Measurements from ENCODE around the gene MRPS18A.

The MRPS18A gene

DNA sequence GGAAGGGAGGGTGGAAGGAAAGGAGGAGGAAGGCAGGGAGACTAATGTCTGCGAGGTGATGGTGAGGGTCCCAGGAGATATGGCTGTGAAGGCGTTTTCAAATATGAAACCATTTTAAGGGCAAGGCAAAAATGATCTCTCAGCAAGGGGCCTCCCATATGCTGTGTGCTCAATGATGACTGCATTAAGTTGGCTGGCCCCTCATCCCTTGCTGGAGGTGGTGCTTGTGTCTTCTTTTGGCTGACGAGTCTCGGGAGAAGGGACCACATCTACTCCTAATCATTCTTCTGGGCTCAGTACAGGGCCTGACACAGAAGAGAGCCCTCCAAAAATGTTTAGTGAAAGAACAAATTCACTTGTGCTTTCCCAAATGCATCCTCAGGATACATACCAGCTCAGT lies 23.0 kb upstream of the MRPS18A start:
- TF ChIP-seq, protein P1, sequence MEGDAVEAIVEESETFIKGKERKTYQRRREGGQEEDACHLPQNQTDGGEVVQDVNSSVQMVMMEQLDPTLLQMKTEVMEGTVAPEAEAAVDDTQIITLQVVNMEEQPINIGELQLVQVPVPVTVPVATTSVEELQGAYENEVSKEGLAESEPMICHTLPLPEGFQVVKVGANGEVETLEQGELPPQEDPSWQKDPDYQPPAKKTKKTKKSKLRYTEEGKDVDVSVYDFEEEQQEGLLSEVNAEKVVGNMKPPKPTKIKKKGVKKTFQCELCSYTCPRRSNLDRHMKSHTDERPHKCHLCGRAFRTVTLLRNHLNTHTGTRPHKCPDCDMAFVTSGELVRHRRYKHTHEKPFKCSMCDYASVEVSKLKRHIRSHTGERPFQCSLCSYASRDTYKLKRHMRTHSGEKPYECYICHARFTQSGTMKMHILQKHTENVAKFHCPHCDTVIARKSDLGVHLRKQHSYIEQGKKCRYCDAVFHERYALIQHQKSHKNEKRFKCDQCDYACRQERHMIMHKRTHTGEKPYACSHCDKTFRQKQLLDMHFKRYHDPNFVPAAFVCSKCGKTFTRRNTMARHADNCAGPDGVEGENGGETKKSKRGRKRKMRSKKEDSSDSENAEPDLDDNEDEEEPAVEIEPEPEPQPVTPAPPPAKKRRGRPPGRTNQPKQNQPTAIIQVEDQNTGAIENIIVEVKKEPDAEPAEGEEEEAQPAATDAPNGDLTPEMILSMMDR (conservative IDR thresholded peaks at IDR 0.05; ENCODE audit: low read length), result no peak
- H3K4me3 ChIP-seq (ENCODE audit: low read length), result no peak overlapping the region
- DNase-seq (ENCODE audit: low read depth), result no peak

DNA sequence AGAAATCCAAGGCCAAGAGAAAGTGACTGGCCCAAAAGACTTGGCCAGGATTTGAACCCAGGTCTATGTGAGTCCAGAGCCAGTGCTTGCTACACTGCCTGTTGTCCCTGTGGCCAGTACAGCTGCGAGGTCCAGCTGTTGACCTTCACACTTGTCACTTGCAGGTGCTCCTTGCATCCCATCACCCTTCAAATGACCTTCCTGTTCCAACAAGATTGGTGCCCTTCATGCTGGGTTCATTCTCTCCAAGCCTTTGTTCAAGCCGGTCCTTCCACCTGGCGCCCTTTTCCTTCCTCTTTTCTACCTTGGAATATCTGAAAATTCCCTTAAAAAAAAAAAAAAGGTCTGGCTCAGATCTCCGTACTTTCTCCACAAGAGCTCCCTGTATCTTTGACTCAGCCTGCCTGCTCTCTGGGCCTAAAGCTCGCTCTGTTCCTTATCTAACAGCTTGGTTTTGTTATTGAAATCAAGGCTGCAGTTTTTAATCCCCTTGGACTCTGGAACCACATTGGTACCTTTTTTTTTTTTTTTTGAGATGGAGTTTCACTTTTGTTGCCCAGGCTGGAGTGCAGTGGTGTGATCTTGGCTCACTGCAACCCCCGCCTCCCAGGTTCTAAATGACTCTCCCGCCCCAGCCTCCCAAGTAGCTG lies 22.2 kb upstream of the MRPS18A start:
- TF ChIP-seq, protein P1 (conservative IDR thresholded peaks at IDR 0.05; ENCODE audit: low read length), result no peak
- no peak overlapping the region for H3K4me3 ChIP-seq (ENCODE audit: low read length)
- DNase-seq (ENCODE audit: low read depth), result no peak

DNA sequence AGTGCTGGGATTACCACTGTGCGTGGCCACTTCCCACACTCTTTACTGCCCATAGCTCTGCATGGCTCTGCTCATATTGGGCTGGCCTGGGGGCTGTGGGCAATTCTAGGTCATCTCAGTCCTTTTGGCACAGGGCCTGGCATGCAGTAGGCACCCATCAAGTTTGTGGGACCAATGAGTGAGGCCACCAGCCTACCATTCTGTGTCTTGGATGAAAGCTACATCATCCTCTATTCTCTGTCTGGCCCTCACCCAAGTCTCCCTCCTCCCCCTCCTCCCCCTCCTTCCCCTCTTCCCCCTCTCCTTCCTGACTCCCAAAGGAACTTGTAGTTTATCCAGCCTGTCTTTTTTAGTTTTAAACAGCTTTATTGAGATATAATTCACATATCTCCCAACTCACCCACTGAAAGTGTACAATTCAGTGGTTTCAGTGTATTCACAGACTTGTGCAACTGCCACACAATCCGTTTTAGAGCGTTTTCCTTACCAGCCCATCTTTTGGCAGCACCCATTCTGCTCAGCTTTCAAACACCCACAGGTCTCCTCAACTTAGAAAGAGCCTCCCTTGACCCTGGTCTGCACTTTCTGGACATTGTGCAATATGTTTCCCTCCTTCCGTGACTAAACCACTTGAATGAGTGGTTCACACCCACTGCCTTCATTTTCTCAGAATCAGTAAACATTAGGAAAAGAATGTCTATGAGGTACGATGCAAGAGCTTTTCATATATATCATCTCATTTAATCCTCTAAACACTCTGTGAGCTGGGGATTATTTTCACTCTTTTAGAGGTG lies 21.5 kb upstream of the MRPS18A start:
- DNase-seq (ENCODE audit: low read depth), result peak; percentile 81
- TF ChIP-seq, protein P1 (conservative IDR thresholded peaks at IDR 0.05; ENCODE audit: low read length), result no peak
- no peak overlapping the region for H3K4me3 ChIP-seq (ENCODE audit: low read length)

DNA sequence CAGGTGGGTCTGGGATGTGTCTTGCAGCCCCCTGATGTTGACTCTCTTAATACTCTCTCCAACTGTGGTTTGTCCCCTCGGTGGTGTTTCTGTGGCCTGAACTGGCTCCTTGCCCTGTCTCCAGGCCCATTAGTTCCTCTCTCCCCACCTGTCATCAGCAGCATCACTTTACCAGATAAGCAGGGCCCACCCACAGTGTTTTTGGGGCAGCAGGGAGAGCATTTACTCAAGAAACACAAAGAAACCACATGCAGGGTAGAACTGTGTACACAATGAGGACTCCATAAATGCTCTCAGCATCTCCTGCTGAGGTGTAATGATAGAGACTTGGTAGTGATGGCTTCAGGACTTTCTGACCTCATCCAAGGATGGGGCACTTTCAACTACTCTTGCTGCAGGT lies 20.2 kb upstream of the MRPS18A start:
- DNase-seq (ENCODE audit: low read depth), result no peak
- TF ChIP-seq, protein P1 (conservative IDR thresholded peaks at IDR 0.05; ENCODE audit: low read length), result no peak
- H3K4me3 ChIP-seq (ENCODE audit: low read length), result no peak overlapping the region

DNA sequence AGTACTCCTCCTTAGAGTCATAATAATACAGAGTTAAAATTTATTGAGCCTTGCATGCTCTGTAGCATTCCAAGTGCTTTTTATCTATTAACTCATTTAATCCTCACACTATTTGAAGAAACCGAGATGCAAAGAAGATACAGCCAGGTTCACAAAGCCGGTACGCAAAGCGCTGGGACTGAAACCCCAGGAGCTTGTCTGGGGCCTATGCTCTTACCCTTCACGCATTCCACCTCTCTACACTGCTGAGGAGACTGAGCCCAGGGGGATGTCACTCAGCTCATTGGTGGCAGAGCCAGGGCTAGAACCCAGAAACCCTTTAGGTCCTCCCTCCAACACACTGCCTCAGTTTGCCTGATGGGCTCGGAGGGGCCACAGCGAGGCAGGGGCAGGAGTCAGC lies 19.7 kb upstream of the MRPS18A start:
- no peak for DNase-seq (ENCODE audit: low read depth)
- no peak overlapping the region for H3K4me3 ChIP-seq (ENCODE audit: low read length)
- TF ChIP-seq, protein P1 (conservative IDR thresholded peaks at IDR 0.05; ENCODE audit: low read length), result no peak

DNA sequence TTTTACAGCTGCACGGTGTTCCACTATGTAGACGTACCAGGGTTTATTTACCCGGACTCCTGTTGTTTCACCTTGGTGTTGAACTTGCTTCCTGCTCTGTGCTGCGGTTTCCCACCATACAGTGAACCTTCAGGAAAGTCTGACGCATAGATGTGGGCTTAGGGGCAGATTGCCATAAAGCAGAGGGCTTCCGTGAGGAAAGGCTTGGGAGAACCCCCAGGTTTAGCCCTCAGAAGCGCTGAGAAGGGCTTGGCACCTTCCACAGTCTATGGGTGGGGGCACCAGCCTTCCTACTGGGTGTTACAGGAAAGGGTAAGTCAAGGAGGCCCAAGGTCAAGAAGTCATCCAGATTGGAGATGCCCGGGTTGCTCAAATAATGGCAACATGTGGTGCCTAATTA lies 19.2 kb upstream of the MRPS18A start:
- TF ChIP-seq, protein P1 (conservative IDR thresholded peaks at IDR 0.05; ENCODE audit: low read length), result no peak
- H3K4me3 ChIP-seq (ENCODE audit: low read length), result no peak overlapping the region
- DNase-seq (ENCODE audit: low read depth), result no peak

DNA sequence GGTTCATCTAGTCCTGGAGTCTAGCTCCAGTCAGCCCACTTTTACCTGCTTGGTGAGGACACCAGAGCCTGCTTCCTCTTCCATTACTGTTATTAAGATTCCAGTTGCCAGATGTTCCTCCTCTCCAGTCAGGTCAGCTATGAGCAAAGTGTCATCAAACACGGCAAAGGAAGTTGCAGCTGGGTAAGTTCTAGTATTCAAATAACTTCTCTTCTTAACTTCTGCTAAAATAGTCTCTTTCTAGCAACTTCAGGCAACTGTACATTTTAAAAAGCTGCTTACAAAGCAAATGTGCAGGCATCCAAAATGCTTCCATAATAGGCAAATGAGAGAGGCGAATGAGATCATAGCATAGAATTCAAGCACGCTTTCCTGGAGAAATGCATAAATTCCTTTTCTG lies 18.4 kb upstream of the MRPS18A start:
- H3K4me3 ChIP-seq (ENCODE audit: low read length), result no peak overlapping the region
- TF ChIP-seq, protein P1 (conservative IDR thresholded peaks at IDR 0.05; ENCODE audit: low read length), result no peak
- peak; percentile 12 for DNase-seq (ENCODE audit: low read depth)

All from AG10803 (cell line).